Mucosa of gallbladder (tissue), 1 donor: Measurements from ENCODE around the gene LURAP1L. TPM values are rescaled to one million over a fixed set of nuclear protein-coding genes. Genes with fewer than 3 reads are reported as not detected.

Experiments used
- DNase-seq: peaks from one replicate; pipeline ENCODE4 v3.0.0-alpha.2; 2020; ENCODE audit warnings: low spot score
- total RNA-seq: library from RNA; stranded (reverse); gene quantifications from one replicate; pipeline ENCODE4 v1.2.1, GENCODE V29; 2021
- donor health status: DM: no; HTN: no; CAD: no.

LURAP1L gene
- total RNA-seq = 25.2 TPM

- DNase-seq = peak; percentile 73
Observed at GRCh38 chr9:12774861-12775678, at the start of gene LURAP1L. TSS of gene LURAP1L (plus strand) at chr9:12775020. CDS start at chr9:12775716, 696 bp downstream.

DNA sequence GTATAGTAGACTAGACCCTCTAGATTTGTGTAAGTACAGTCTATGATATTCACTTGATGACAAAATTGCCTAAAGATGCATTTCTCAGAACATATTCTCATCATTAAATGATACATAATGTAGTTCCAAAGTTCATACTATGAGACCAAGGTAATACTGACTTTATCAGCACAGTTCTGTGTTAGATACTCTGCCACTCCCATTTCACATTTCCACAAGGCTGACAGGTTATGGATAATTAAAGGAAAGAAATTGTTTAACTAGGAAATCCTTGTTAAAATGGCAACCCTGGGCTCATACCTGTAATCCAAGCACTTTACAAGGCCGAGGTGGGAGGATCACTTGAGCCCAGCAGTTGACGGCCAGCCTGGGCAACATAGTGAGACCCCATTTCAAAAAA, 48.0 kb upstream of the LURAP1L start:
- no peak for DNase-seq

DNA sequence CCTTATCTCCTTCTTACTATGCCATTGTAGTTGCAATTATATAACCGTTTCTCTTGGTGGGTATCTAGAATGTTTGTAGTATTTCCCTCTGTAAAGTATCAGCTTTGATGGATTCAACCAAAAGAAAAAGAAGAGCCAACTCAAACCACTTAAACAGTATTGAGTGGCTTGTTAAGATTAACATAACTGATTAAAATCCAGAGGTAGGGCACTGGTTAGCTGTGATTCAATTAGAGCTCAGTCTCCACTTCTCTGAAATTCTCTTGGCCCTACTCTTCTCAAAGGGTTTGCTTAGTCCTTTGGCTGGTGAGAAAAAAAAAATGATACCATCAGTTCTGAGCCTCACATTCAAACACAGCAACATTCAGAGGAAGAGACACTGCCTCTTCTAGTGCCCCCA, 44.6 kb upstream of the LURAP1L start:
- DNase-seq = no peak

DNA sequence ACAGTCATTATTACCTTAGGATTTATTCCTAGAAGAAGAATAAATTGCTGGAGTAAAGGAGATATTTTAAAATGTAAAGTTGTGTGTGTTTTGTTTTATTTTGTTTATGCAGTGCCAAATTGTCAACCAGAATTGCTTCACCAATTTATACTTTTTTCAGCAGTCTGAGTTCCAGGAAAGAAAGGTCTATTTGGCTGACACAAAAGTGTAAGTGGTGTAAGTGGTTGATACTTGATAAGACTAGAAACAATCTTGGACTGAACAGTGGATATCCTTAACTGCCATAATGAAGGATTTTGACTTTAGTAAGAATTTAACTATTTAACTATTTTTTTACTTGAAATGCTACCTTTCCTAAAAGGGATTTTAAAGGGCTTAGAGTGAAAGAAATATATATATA, 43.9 kb upstream of the LURAP1L start:
- DNase-seq = no peak

GRCh38 chr9:12732971-12733370, 41.8 kb upstream of the LURAP1L start:
- no peak for DNase-seq

DNA sequence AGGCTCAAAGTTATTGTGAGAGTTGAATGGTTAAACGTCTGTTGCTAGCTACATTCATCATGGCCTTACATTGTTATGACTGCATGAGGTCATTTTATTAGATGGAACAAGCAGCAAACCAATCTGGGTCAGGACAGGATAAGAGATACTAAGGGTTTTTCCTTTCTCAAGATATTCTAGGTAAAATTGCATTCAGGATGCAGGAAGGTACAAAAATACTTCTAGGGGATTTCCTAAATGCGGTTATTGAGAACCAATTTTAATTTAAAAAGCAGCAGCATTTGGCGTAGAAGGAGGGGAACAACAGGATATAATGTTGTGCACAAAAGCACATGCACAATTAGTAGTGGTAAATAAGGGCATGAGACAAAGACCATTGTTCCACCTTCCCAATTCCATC, 39.2 kb upstream of the LURAP1L start:
- no peak for DNase-seq

GRCh38 chr9:12737871-12738270, 36.9 kb upstream of the LURAP1L start:
- no peak for DNase-seq

DNA sequence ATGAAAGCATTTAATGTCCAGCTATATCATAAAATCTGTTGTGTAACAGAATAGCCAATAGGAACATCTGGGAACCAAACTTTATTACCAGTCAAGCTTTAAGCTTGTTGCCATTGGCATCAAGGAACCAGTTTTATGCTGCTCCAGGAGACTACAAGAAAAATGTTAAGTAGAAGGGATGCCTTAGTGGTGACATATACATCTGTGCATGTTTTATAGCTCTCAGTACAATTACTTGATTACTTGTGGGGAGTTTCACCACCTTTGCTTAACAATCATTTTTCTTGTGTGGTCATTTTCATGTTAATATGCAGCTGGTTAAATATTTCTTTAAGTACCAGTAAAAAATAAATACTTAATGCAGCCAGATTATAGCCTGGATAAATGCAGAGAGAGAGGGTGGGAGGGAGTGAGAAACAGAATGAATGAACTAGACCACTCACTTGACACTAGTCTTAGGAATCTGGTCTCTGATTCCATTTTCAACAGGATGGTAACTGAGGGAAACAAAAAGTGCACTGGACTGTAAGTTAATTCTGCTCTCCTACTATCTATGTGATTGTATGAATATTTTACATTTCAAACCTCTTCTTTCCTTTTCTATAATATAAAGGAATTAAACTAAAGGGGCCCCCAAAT, 35.7 kb upstream of the LURAP1L start:
- no peak for DNase-seq

GRCh38 chr9:12740845-12741244, 34.0 kb upstream of the LURAP1L start:
- DNase-seq = no peak

- DNase-seq = no peak
Observed at GRCh38 chr9:12748016-12748415, 26.8 kb upstream of the LURAP1L start.

GRCh38 chr9:12748954-12749353, 25.9 kb upstream of the LURAP1L start:
- no peak for DNase-seq

GRCh38 chr9:12753931-12754330, 20.9 kb upstream of the LURAP1L start:
- no peak for DNase-seq

GRCh38 chr9:12759761-12760160, 15.1 kb upstream of the LURAP1L start:
- DNase-seq = no peak

GRCh38 chr9:12760758-12761157, 14.1 kb upstream of the LURAP1L start:
- DNase-seq = no peak

GRCh38 chr9:12764150-12764549, 10.7 kb upstream of the LURAP1L start:
- DNase-seq = no peak

- DNase-seq = no peak
Observed at GRCh38 chr9:12765088-12765798, 9.6 kb upstream of the LURAP1L start.

- DNase-seq = no peak
Observed at GRCh38 chr9:12766357-12766756, 8.5 kb upstream of the LURAP1L start.

GRCh38 chr9:12770261-12770660, 4.6 kb upstream of the LURAP1L start:
- no peak for DNase-seq

DNA sequence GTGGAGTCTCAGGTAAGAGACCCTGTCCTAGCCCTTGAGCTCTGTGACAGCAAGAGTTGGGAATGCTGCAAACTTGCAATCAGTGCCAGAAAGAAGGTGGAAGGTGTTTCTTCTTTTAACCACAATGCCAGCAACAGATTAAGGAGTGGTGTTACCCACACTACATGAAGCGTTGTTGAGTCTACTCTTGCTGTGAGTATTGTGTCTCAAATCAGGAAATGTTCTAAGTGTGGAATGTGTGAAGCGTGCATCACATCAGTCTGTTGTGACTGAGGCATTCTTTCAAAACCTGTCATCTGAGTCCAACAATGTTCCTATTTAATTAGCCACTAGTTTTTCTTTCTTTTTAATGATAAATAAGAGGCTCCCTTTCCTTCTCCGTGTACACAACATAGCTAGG, 2.9 kb upstream of the LURAP1L start:
- DNase-seq = no peak

DNA sequence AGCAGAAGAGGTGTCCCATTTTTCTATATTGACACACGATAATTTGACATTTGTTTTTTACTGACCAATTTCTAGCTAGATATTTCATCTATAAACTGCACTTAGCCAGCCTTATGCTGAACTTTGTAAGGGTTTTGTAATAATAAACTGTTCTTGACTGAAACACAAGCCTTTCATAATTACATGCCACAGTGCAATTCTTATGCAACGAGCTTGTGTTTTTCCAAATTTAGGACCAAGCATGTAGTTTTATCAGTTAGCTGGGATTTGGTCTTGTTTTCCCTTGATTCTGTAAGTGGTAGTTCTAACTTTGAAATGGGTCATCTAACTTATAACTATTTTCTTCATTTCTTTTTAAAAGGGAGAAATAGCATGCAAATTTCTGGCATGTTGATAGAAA, 1.3 kb upstream of the LURAP1L start:
- DNase-seq = no peak

GRCh38 chr9:12775679-12776512, 1.1 kb downstream of the LURAP1L start:
- peak; percentile 89 for DNase-seq

GRCh38 chr9:12776513-12777055, 1.8 kb downstream of the LURAP1L start:
- no peak for DNase-seq
